HS-27A (cell line): Measurements from ENCODE around the gene MOB1A.
A peak's percentile ranks its signal among the peaks of the same experiment; 100 is the strongest.
"Not testable (repeated sequence)": the region's sequence is repeated elsewhere in the genome, so short reads cannot be mapped to it uniquely, and the experiment has no call there.

Experiments used
- DNase-seq: peaks from one replicate; pipeline ENCODE4 v3.0.0-alpha.2; 2012; ENCODE audit warnings: low read depth, missing footprints

MOB1A gene

DNA sequence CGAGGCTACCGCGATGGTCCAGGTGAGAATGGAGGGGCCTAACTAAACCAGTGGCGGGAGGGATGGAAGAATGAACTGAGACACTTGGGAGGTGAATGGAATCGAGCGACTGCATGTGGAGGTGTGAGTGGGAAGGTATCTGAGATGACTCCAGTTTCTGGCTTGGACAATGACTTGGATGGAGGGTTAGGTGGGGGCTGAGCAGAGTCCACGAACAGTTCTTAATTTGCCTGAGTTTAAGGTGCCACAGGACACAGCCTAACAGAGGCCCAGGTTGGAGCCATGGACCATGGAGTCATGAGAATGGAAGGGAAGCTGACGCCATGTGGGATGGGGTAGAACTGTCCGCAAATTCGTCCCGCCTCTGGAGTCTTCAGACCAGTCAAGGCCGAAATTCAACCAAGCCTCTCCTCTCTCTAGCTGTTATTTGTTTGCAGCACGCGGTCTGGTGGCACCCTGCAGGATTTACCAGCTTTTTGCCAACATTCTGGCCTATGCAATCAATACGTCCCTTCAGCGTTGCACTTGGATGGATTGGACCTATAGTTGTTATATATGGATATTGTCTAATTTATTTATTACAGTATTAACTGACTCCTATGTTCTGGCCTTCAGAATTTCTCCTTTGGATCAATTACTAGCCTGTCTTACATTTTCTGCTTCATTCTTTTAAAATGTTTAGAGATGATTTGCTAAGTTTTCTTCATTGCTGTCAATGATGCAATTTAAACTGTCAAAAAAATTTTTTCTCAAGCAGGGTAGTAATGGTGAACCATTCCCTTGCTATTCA, 30.0 kb downstream of the MOB1A start:
- no peak for DNase-seq

DNA sequence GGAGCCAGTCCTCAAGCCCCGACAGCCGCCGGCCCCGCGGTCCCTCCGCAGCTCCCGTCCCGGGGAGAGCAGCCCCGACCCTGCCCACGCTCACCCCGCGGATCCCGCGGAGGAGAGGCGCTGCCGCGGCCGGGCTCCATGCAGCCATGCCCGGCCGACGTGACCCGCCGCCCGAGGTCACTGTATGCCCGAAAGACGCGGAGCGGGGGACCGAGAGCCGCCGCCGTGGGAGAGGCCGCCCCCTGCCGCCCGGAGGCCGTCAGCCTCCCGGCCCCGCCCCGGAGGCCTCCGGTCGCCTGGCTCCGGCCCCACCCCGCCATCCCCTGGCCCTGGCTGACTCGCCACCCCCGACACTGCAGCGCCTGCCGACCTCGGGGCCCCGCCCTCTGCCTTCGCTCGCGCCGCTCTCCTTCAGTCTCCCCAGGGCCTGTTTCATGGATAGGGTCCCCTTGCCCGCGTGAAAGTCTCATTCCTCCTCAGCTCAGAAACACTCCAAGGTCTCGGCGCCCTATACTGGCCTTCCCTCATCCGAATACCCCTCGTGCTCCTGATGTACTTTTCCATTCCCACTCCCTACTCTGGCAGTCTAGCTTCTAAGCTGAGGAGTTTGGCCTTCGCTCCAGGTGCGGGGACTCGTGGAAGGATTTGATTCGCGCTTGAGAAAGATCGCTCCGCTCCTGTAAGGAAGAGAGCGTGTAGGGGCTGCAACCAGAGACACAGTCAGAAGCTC, 30.8 kb downstream of the MOB1A start, which contains the start of gene BOLA3:
Gene BOLA3 (minus strand): TSS at position 186 of the 730 bp plus-strand sequence. CDS start 38 bp downstream, at position 148.
- DNase-seq = peak; percentile 56

DNA sequence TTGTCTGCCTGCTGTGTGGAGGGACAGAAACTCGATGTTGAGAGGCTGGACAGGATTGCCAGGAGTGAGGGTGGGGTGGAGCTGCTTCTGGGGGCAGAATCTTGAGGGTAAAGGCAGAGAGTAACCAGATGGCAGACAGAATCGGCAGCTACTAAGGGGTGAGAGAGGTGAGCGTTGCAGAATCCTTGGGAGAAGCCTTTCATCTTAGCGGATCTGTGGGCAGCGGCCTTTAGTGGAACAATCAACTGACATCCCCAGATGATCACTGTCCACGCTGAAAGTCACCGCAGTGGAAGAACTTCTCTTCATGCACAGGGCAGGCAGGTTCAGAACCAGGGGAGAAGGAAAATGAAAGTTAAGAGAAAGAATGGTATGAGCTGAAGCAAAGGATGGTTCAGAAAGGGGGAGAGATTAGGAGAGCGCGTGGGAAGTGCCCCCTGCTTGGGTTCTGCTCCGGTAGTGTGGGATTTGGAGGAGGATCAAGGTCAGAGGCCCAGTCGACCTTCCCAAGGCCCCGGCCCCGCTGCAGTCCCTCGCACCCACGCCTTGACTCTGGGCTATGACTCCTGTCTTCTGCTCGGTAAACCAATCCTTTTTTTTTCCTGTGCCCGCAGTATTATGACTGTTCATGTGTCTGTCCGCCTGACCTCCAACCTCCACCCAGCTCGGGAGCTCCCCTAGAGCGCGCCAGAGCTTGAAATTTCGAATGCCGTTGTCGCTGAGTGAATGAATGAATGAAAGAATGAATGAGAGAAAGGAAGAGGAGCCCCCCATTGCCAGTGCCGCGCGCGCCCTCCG, 31.6 kb downstream of the MOB1A start:
- DNase-seq = peak; percentile 33

DNA sequence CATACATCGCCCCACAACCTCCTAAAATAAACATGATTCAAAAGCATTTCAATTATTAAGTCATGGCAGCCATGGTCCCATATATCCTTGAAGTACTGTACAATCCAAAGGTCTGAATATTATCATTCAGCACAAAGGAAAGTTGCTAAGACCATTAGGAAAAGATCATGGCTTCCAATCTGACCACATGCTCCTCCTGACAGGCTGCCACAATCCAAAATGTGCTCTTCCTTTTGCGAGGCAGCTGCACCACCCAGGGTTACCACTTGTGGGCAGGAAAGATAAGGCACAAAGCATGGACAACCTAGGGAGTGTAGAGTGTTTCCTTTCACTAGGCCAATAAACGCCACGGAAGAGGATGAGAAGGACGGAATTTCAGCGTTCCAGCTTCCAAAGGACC, 36.3 kb downstream of the MOB1A start:
- no peak for DNase-seq

DNA sequence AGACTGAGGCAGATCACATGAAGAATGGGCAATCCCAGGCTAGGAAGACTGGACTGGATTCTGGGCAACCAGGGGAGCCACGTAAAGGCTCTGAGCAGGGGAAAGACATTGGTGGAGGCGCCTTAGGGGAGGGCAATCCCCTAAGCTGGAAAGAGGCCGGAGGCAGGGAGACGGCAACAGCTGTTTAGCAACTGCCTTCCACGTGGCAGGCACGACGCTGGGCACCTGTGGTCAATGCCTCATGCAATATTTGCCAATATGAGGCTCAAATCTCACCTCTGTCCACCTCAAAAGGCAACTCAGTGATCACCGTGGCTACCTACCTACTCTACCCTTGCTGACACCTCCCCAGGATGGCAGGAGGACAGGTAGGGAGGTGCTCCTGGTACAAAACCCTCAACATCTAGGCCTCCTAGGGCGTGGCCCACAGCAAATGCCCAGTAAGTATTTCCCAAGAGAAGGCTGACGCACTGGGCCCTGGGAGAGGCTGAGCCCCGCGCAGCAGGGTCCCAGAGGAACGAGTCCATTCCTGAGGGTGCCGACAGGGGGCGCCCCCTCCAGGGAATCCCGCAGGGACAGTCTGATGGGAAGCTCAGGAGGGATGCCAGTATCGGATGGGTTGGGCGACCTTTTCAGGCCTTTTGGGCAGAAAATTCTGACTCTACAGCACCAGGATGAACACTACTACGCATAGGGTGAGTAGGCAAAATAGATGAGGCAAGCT, 39.9 kb downstream of the MOB1A start:
- DNase-seq = no peak

DNA sequence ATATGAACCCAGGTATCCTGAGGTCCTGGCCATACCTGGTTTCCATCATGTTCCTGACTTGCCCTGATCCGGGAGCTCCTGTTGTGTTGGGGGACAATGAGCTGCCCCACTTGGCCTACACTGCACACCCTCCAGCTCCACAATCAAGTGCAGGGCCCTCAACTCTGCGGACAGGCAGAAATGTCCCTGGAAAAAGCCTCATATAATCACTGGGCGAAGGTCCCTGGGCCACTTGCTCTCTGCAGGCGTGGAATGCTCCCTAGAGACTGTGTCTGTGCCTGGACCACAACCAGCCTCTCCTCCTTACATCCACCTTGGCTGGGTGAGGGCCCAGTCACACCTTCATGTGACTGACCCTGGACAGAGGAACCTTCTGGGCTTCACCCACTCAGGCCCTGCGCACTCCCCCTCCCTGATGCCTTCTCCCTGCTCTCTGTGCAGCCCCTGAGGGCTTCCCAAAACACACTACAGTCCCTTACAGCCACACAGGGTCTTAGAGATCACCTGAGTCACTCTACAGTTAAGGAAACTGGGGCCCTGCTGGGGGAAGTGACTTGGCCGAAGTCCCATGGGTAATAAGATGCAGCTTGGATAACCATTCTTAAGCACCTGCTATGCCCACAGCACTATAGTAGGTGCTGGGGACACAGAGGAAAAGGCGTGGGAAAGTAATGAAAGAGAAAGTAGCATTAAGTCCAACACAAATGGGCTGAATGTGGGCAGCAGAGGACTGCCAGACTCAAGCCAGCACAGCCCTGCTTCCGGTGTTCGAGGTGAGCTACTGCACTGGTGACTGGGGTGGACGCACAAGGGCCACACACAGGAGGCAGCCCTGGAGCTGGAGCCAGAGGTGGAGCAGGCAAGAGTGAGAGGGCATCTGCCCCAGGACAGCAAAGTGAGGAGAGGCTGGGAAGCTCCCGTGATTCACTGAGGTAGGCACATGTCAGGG, 40.8 kb downstream of the MOB1A start:
- no peak for DNase-seq

DNA sequence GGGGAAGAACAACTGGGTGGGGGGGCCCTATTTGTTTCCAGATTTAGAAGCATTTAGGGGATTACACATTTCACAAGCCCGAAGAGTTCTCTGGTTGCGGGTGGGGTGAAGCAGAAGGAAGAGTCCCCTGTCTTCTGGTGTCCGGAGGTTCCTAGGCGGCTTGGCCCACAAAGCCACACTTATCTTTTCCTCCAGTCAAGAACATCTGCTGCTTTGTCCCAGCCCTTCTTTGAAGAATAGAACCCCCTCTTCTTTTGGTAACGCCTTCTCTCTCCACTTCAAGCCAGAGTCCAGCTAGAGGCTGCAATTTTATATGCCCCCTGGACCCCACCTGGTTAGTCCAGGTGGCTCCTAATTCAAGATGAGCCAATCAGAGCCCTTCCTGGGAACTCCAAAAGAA, 46.8 kb downstream of the MOB1A start:
- DNase-seq = no peak

DNA sequence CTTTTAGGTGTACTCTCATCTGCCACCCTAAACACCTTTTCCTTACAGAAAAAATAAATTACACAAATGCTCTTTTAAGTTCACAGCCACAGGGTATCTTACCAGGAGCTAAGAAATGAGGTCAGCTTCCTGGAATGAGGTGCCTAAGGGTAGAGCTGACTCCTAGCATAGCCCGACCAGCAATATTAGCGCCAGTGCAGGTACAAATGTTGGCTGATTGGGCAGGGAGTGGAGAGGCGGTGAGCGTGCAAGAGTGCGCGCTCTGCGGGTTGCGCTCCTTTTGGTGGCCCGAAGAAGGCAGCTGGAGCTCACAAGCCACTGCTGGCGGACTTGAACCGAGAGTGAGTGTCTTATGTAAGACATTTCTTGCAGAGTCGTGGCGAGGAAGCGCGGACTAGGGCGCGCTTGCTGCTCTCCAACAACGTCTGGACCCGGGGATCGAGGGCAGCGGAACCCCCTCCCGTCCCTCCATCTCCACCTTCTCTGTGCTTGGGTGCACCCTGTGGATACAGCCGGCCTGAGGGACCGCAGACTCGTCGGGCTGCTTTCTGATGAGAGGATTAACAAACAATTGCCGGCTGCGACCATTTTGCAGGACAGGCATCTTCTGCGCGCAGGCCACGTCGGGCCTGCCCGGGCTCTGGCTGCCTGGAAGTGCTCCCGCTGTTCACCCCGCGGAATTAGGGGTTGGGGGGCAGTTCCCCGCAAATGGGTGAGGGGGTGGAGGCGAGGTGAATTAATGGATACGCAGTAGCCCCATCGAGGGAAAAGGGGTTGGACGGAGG, 48.3 kb downstream of the MOB1A start:
- DNase-seq = no peak

DNA sequence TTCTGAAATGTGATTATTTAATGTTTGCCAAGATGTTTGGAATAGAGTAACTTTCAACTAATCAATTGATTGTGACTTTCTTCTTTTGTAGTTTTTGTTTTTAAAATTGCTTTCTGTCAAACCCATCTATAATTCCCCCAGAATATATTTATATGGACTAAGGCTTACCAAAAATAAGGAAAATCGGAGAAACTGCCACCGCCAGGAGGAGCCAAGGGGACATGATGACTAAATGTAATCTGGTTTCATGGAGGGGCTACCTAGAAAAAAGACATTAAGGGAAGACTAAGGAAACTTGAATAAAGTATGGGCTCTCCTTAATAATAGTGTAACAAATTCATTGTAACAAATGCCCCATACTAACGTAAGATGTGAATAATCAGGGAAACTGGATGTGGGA, 50.5 kb downstream of the MOB1A start:
- no peak for DNase-seq

DNA sequence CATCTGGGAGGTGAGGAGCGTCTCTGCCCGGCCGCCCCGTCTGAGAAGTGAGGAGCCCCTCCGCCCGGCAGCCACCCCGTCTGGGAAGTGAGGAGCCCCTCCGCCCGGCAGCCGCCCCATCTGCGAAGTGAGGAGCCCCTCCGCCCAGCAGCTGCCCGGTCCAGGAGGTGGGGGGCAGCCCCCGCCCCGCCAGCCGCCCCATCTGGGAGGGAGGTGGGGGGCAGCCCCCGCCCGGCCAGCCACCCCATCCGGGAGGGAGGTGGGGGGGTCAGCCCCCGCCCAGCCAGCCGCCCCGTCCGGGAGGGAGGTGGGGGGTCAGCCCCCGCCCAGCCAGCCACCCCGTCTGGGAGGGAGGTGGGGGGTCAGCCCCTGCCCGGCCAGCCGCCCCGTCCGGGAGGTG, 54.7 kb downstream of the MOB1A start:
- not testable (repeated sequence) for DNase-seq

DNA sequence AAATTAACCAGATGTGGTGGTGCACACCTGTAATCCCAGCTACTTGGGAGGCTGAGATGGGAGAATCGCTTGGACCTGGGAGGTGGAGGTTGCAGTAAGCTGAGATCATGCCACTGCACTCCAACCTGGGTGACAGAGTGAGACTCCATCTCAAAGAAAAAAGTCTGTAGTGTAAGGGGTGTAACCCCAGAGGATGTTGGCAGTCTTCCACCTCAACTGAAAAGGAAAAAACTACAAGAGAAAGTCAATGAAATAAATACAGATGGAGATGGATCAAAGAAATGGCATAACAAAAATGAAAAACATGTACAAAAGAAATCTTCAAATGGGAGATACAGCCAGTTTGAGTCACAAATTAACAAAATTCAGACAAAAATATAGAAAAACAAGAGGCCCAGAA, 56.8 kb downstream of the MOB1A start:
- DNase-seq = not testable (repeated sequence)

DNA sequence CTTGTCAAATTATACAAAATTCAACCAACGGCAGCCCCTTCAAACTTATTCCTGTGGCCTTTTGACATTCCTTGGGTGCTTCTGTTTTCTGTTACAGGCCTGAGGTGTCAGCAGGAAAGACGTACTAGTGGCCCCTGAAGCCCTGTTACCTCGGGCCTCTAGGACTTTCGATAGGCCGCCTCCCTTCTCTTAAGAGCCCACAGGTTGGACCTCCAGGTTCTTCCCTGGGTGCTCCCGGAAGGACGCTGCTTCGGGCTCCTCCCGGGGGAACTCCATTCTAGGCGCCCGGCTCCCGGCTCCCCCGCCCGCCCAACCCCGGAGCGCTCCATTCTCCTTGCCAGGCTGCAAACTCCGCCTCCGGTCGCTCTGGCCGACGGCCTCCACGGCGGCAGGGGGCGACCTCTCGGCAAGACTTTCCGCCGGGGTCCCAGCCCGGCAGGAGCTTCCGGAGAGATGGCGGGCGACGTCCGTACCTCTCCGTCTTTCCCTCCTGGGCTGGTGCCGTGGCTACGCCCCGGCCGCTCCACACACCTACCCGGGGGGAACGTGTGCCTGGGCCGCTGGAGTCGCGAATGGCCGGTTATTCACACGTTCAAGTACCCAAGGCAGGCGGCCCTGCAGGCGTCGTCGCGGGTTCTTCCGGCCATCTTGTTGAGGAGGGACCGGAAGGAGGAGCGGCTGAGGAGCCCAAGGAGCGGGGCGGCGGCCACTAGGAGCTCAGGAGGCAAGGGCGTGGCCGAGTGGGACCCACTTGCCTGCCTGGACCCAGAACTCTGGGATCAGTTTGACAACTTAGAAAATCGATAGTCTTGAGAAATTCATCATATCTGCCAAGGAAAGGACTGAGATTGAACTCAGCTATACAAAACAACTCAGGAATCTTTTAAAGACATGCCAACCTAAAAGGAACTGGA, 58.5 kb downstream of the MOB1A start:
- peak; percentile 80 for DNase-seq

DNA sequence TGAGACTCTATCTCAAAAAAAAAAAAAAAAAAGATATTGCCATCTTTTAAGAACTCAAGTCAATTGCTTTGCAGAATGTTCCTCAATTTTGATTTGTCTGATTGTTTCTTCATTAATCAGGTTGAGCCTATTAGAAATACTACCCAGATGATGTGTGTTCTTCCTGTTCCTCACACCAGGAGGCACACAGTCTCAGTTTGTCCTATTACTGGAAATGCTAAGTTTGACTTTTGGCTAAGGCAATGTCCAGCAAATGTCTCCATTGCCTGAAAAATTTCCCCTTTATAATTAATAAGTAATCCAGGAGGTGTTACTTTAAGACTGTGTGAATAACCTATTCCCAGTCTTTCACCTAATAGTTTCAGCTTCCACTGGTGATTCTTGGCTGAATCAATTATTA, 59.3 kb downstream of the MOB1A start:
- no peak for DNase-seq

DNA sequence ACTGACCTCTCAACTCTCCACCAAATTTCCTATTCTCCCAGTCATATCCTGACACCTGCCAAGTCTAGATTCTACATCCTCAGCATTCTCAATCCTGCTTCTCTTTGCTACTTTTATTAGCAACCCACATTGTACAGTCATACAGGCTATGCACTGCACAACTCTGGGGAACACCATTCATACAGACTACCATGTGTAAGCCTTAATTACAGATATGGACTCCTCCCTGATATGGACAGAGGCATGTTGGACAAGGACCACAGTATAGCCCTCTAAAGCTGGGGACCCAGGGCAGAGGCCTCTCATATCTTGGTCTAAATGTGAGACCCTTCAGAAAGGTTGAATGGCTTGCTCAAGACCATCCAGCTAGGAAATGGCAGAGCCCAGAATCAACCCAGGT, 67.3 kb downstream of the MOB1A start:
- DNase-seq = no peak

DNA sequence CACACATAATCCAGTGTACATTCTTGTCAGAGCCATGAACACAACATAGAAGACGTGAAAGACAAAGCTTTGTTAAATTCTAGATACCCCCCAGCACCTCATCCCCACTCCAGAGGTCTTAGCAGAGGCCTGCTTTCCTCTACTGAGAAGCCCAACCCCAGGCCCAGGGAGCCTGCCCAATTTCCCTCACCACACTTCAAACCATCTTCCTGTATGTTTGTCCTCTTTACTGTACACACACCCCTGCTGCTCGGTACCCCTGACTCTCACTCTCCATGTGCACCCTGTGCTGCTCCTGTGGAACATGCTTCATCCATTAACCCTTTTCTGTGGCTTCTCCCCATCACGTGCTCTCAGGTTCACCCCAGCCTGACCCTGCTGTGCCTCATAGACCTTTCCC, 68.1 kb downstream of the MOB1A start:
- DNase-seq = no peak

DNA sequence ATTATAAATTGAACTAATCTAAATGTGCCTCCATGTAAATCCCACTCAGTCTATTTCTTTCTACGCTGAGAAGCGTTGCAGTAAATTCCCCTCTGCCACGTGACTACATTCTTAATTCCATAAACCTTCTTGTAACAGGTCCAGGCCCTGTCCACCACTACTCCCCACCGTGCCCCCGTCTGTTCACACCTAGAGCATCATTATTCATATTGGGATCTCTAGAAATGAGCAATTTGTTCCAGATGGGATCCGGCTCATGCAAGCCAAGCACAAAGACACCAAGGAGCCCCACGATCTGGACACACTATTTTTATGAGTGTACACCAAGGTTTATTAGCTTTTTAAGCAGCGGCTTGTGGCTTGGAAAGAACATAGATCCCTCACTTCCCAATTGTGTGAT, 69.1 kb downstream of the MOB1A start:
- DNase-seq = no peak

DNA sequence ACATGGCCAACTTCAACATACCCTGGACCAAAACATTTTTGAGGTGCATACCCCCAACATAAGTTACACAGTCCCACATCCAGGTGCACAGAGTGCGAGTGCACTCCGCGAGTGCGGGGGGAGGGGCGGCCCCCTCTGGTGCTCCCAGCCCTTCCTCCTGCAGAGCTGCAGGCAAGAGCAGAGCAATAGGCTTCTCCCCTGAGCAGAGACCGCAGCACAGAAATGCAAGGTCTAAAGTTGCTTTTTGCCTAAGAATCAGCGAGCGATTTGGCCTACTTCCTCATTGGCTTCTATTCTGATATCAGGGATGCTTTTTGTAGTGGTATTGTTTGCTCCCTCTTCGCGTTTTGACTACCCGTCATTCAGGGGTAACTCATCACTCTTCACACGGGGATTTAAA, 71.6 kb downstream of the MOB1A start:
- no peak for DNase-seq

DNA sequence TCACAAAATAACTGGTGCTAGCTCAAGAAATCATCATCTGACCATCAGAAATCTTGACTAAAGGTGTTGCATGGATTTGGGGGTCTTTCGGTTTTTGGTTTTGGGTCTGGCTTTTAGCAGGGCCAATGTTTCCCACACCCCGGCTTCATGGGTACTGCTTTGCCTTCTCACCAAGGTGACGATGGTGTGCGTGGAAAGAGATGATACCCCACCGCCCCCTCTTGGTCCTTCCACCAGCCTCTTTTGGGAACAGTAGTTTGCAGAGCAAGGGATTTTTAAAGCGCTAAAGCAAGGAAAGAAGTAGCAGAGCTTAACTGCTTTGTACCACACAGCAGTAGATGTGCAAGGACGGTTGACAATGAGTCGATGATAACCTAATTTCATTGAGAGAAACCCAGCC, 73.3 kb downstream of the MOB1A start:
- no peak for DNase-seq

DNA sequence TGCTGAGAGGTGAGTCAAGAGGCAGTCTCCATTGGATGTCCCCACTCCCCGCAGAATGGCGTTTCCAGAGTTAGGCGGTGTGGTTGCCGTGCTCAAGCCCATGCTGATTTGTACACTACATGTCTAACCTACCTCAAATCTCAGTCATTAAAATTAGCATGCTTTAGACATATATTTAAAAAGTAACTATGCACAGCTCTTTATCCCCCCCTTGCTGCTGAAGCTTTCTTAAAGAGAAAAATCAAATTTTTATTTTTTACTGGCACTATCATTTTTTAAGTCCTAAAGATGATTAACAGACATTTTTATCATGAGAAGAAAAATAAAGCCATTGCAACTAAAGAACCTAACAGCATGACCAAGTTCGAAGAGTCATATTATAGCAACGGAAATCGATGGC, 73.8 kb downstream of the MOB1A start:
- DNase-seq = no peak
